AG04450 (cell line): ENCODE results near the gene FHIT. TPM values are rescaled to one million over a fixed set of nuclear protein-coding genes. Genes with fewer than 3 reads are reported as not detected.

Experiments
- CTCF ChIA-PET: fragments of 300-600, 350-600 bp; formaldehyde crosslinking; extraction: SDS; loops from one replicate; lab custom pipeline; 2022; ENCODE audit warnings: antibody characterized with exemption, inconsistent platforms; lab: Charles Lee
- POLR2A ChIA-PET: fragments of 350-600 bp; formaldehyde crosslinking; extraction: SDS; loops from one replicate; lab custom pipeline; 2021; ENCODE audit warnings: antibody characterized with exemption, inconsistent platforms; lab: Yijun Ruan, JAX
- DNase-seq: peaks from one replicate; pipeline ENCODE4 v3.0.0-alpha.2; 2011; ENCODE audit warnings: low read depth, low spot score
- H3K27ac ChIP-seq: one replicate; pipeline ENCODE4 v1.5.1; 2012; ENCODE audit warnings: low read depth, low read length, control low read depth
- H3K27me3 ChIP-seq: one replicate; pipeline ENCODE4 v1.6.0; 2012; ENCODE audit warnings: low read length; ENCODE audit not compliant: control insufficient read depth, insufficient read depth
- H3K4me3 ChIP-seq: 2 replicates; pipeline ENCODE4 v1.5.1; 2011; ENCODE audit warnings: mild to moderate bottlenecking, low read depth, low read length, control low read depth
- H3K9me3 ChIP-seq: 2 replicates; pipeline ENCODE4 v1.5.1; 2012; ENCODE audit warnings: low read length; ENCODE audit not compliant: control insufficient read depth, insufficient read depth
- CTCF ChIP-seq: IDR thresholded peaks from 2 replicates; pipeline ENCODE4 v1.5.1; 2011; ENCODE audit warnings: low read depth, low read length, control low read depth, inconsistent platforms
- polyA plus RNA-seq: library from polyadenylated mRNA; depleted of rRNA; stranded (reverse); fragments of >200 nt; gene quantifications from 2 replicates; pipeline ENCODE4 v1.2.3, GENCODE V29; 2011

The FHIT gene
- polyA plus RNA-seq, 1 experiment, result 0.17 TPM

DNA sequence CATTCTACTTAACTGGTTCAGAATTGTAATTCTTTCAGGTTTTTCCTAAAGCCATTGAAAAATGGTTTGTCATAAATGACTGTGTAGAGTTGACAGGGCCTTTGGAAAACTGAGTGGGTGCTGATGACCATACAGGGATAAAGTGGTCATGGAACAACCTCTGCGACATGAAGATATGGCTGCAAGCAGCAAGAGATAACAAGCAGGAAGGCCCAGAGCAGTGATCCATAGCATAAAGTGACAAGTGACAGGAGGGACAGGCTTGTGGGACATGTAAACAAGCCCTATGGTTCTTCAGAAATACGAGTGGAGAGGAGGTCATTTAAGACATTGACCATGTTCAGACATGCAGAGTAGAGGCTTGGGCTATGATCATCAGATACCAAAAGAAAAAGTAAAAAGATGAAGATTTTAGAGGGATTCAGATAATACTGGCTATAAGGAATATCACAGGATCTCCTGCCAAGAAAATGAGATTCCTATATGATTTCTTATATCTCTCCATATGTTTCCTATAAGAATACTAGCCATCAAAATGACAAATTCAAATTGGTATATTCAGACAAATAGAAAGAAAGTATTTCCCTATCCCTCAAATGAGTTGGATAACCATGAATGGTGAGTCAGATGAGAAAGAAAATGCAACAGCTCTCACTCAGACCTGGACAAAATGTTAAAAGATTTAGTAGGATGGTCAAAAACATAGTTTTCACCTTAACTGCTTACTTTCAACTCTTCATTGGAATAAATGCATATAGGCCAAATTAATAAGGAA, 1373.8 kb downstream of the FHIT start:
- DNase-seq, result no peak
- no peak for TF ChIP-seq CTCF
- H3K9me3 ChIP-seq, result no peaks in the 10 kb centered on the region
- no peak overlapping the region for H3K27ac ChIP-seq
- H3K4me3 ChIP-seq, result no peak overlapping the region
- ChIA-PET POLR2A (no interaction called here), CTCF (no interaction called here)
- peaks cover 13% of the 10 kb centered on the region for H3K27me3 ChIP-seq

GRCh38 chr3:59876533-59877062, 1374.7 kb downstream of the FHIT start:
- Histone ChIP-seq H3K27me3 (peaks cover 13% of the 10 kb centered on the region), H3K4me3 (no peak overlapping the region), H3K9me3 (no peaks in the 10 kb centered on the region), H3K27ac (no peak overlapping the region)
- DNase-seq, result no peak
- no peak for TF ChIP-seq CTCF
- ChIA-PET CTCF (interaction anchor here (1.1 kb wide), 1 partner anchor 1172 kb away, joined by 3 read pairs; no protein-coding TSS in a partner anchor), POLR2A (no interaction called here)

- no peak for TF ChIP-seq CTCF
- Histone ChIP-seq H3K9me3 (no peaks in the 10 kb centered on the region), H3K27me3 (peaks cover 8% of the 10 kb centered on the region), H3K4me3 (no peak overlapping the region), H3K27ac (no peak overlapping the region)
- DNase-seq, result no peak
- ChIA-PET CTCF (no interaction called here), POLR2A (no interaction called here)
Measured at GRCh38 chr3:59873576-59874230, 1377.5 kb downstream of the FHIT start.

DNA sequence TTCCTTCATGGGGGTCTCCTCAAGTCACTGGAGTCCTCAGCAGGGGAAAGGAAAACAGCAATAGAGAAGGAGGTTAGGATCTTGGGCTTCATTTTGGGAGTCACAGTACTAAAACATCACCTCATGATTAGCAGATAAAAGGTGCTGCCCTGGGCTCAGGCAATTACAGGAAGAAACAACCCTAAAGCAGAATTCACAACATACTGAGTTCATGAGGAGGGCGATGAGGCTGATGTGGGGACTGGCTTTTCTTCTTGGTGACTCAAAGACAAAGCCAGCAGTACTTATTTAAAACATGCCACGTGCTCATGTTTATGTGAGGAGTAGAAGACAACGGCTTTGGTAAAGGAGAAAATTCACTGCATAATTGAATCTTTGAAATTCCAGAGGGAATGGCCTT, 1379.1 kb downstream of the FHIT start:
- Histone ChIP-seq H3K4me3 (no peak overlapping the region), H3K27me3 (peaks cover 8% of the 10 kb centered on the region), H3K27ac (no peak overlapping the region), H3K9me3 (no peaks in the 10 kb centered on the region)
- no peak for TF ChIP-seq CTCF
- ChIA-PET CTCF (no interaction called here), POLR2A (no interaction called here)
- no peak for DNase-seq
